CD4-positive, alpha-beta T cell (primary cell): Measurements from ENCODE around the gene ERP44. TPM values are rescaled to one million over a fixed set of nuclear protein-coding genes. Genes with fewer than 3 reads are reported as not detected.

Experiments
- ATAC-seq: fragments of 200-7000 bp; cut with Tn5 transposase; one replicate; pipeline ENCODE4 v1.10.0; 2022; ENCODE audit warnings: mild to moderate bottlenecking; ENCODE audit not compliant: poor library complexity
- CTCF ChIA-PET: fragments of 350-600 bp; sonication (Branson Sonifier 250); formaldehyde crosslinking; loops from one replicate; lab custom pipeline; 2021; ENCODE audit warnings: antibody characterized with exemption, inconsistent platforms; lab: Charles Lee
- POLR2A ChIA-PET: fragments of 350-600 bp; sonication (Branson Sonifier 250); formaldehyde crosslinking; loops from one replicate; lab custom pipeline; 2021; ENCODE audit warnings: antibody characterized with exemption, inconsistent platforms; lab: Charles Lee
- DNase-seq, 14 experiments: peaks; one replicate each; pipeline ENCODE4 v3.0.0-alpha.2; 2013 to 2020; ENCODE audit warnings: mixed read lengths in 2 of 14
- H3K27ac ChIP-seq, 2 donors: one replicate each; pipeline versions ENCODE4 v1.5.1 to v1.7.0; 2013; ENCODE audit warnings: low read length in 2 of 2, low read depth in 1 of 2, mild to moderate bottlenecking in 1 of 2
- H3K27me3 ChIP-seq, 2 experiments: 1 replicate in 1 of 2; 2 replicates in 1 of 2; pipeline versions ENCODE4 v1.6.1 to v1.7.0; 2013; ENCODE audit warnings: low read length in 2 of 2, control low read depth in 1 of 2, mild to moderate bottlenecking in 1 of 2, moderate library complexity in 1 of 2; ENCODE audit not compliant: insufficient read depth in 2 of 2, control insufficient read depth in 1 of 2
- H3K36me3 ChIP-seq: one replicate; pipeline ENCODE4 v1.6.1; 2013; ENCODE audit warnings: low read length, control low read depth; ENCODE audit not compliant: insufficient read depth
- H3K4me1 ChIP-seq: one replicate; pipeline ENCODE4 v1.6.1; 2013; ENCODE audit warnings: low read length, control low read depth; ENCODE audit not compliant: insufficient read depth
- H3K4me3 ChIP-seq: one replicate; pipeline ENCODE4 v1.5.1; 2013; ENCODE audit warnings: mild to moderate bottlenecking, low read length, moderate library complexity
- H3K9me3 ChIP-seq, 2 experiments: 1 replicate in 1 of 2; 2 replicates in 1 of 2; pipeline versions ENCODE4 v1.6.1 to v1.7.0; 2013; ENCODE audit warnings: low read length in 2 of 2, mild to moderate bottlenecking in 2 of 2, control low read depth in 1 of 2, moderate library complexity in 1 of 2; ENCODE audit not compliant: control insufficient read depth in 1 of 2, insufficient read depth in 1 of 2
- H3K27ac Mint-ChIP-seq: one replicate; pipeline ENCODE4 v1.8.0; 2020; ENCODE audit warnings: mixed read lengths
- H3K27me3 Mint-ChIP-seq: one replicate; pipeline ENCODE4 v1.8.0; 2021; ENCODE audit warnings: mixed read lengths
- H3K36me3 Mint-ChIP-seq: one replicate; pipeline ENCODE4 v1.8.0; 2021; ENCODE audit warnings: low read depth, mixed read lengths
- H3K4me1 Mint-ChIP-seq: one replicate; pipeline ENCODE4 v1.8.0; 2021; ENCODE audit warnings: low read depth, mixed read lengths
- H3K4me3 Mint-ChIP-seq: one replicate; pipeline ENCODE4 v1.8.0; 2020; ENCODE audit warnings: mild to moderate bottlenecking, mixed read lengths
- H3K9me3 Mint-ChIP-seq: one replicate; pipeline ENCODE4 v1.8.0; 2020; ENCODE audit warnings: mixed read lengths
- CTCF ChIP-seq: fragments of 200-600 bp; IDR thresholded peaks from one replicate; pipeline ENCODE4 v1.8.0; 2022; ENCODE audit warnings: antibody characterized with exemption, mild to moderate bottlenecking
- intact Hi-C, 2 experiments: fragments of 100-400 bp; cut with DNase I in 1 of 2; cut with micrococcal nuclease in 1 of 2; formaldehyde crosslinking; loops; one replicate each; pipeline versions ENCODE4 v1.15.1 to v1.9.0; 2023 to 2025; cut with DNase I, micrococcal nuclease
- total RNA-seq, 174 experiments: library from RNA in 2 of 174; stranded (reverse) in 2 of 174; gene quantifications; one replicate each; pipeline ENCODE4 v1.2.3 and lab custom pipeline; 2021 to 2026

The ERP44 gene
- total RNA-seq, 2 experiments from 2014 or later: 6.8 to 7.1 TPM

GRCh38 chr9:100101608-100102007 is 2.8 kb upstream of the ERP44 start:
- ATAC-seq: no peak
- TF ChIP-seq CTCF: no peak
- CTCF ChIA-PET: no interaction called here
- H3K27ac ChIP-seq: no peak overlapping the region
- no peaks in the 10 kb centered on the region for H3K27me3 ChIP-seq
- POLR2A ChIA-PET: no interaction called here
- Mint-ChIP-seq H3K4me1 (peaks cover 32% of the 10 kb centered on the region), H3K4me3 (no peak overlapping the region), H3K9me3 (no peaks in the 10 kb centered on the region), H3K27ac (no peak overlapping the region), H3K27me3 (no peaks in the 10 kb centered on the region), H3K36me3 (peaks cover 26% of the 10 kb centered on the region)
- no peak for DNase-seq
- peaks cover 20% of the 10 kb centered on the region for H3K4me1 ChIP-seq
- intact Hi-C loops: loop anchor here in 1 of 2 experiments (5.0 to 10.0 kb wide), 3 partner anchors 496 to 1297 kb away; partner anchors contain the start of genes GALNT12, MRPL50 and ZNF189
- no peak overlapping the region for H3K4me3 ChIP-seq
- H3K9me3 ChIP-seq: no peaks in the 10 kb centered on the region
- peaks cover 30% of the 10 kb centered on the region for H3K36me3 ChIP-seq

DNA sequence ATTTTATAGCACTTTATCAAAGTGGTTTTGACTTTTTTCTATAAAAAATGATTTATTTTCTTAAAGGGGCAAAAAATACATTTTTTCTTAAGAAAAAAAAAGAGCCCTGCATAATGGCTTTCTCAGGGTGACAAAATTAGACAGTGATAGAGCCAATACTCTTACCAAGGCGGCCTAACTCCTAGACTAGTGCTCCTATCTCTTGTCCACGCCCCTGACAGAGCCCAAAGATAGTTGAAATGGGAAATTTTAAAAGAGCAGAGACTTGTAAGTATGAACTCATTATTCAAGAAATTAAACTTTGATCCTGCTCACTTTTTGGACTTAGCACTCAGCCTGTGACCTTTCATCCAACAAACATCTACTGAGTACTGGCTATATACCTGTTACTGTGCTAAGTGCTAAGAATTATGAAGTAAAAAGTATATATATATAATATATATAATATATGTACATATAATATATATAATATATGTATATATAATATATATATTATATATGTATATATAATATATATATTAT is 1.4 kb upstream of the ERP44 start:
- Mint-ChIP-seq H3K27me3 (no peaks in the 10 kb centered on the region), H3K27ac (peak overlapping the region; percentile 89), H3K9me3 (no peaks in the 10 kb centered on the region), H3K4me3 (peak overlapping the region; percentile 96), H3K36me3 (peaks cover 26% of the 10 kb centered on the region), H3K4me1 (peaks cover 44% of the 10 kb centered on the region)
- H3K27ac ChIP-seq: peak overlapping the region in 1 of 2 donors; percentile 80
- intact Hi-C loops: loop anchor here in 1 of 2 experiments (5.0 to 10.0 kb wide), 3 partner anchors 497 to 1295 kb away; partner anchors contain the start of genes GALNT12, MRPL50 and ZNF189
- ATAC-seq: no peak
- TF ChIP-seq CTCF: no peak
- ChIA-PET POLR2A (no interaction called here), CTCF (interaction anchor here (1.6 kb wide), 1 partner anchor 12 kb away, joined by 3 read pairs; no protein-coding TSS in a partner anchor)
- H3K4me3 ChIP-seq: peak overlapping the region; percentile 78
- no peaks in the 10 kb centered on the region for H3K9me3 ChIP-seq
- peaks cover 20% of the 10 kb centered on the region for H3K4me1 ChIP-seq
- no peak for DNase-seq
- H3K36me3 ChIP-seq: peaks cover 16% of the 10 kb centered on the region
- H3K27me3 ChIP-seq: no peaks in the 10 kb centered on the region

DNA sequence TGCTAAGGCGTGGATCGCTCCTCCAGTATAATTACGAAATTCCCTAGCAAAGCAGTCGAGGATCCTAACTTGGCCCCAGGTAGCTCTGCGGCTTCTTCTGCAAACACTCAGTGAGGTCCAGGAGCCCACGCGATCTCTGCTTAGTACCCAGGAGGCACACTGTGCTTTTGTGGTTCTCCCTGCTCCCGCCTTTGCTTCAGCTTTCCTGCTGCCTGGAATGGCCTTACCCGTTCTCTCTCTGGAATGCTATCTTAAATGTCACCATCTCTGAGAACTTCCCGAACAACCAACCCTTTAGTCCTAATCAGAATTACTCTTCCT is 882 bp upstream of the ERP44 start:
- Mint-ChIP-seq H3K4me1 (peaks cover 49% of the 10 kb centered on the region), H3K27me3 (no peaks in the 10 kb centered on the region)

More for the DNA sequence above, 882 bp upstream of the ERP44 start:
- Mint-ChIP-seq H3K9me3 (no peaks in the 10 kb centered on the region), H3K4me3 (peak overlapping the region; percentile 96), H3K36me3 (peaks cover 26% of the 10 kb centered on the region), H3K27ac (peak overlapping the region; percentile 89)
- POLR2A ChIA-PET: no interaction called here
- intact Hi-C loops: loop anchor here (2.0 to 10.0 kb wide), 11 partner anchors 17 to 1435 kb away; partner anchors contain the start of genes NR4A3 (in 2 of the 2), STX17 (in 2 of the 2), ALG2 (in 1 of the 2) and GALNT12 (in 1 of the 2)
- H3K4me1 ChIP-seq: peaks cover 20% of the 10 kb centered on the region
- no peaks in the 10 kb centered on the region for H3K27me3 ChIP-seq
- ATAC-seq: no peak
- H3K36me3 ChIP-seq: peaks cover 15% of the 10 kb centered on the region
- H3K9me3 ChIP-seq: no peaks in the 10 kb centered on the region
- peak overlapping the region; percentile 78 for H3K4me3 ChIP-seq
- no peak for TF ChIP-seq CTCF
- CTCF ChIA-PET: interaction anchor here (1.6 kb wide), 1 partner anchor 13 kb away, joined by 3 read pairs; no protein-coding TSS in a partner anchor
- peak overlapping the region; percentile 58 to 80 for H3K27ac ChIP-seq
- DNase-seq: peak in 1 of 14 experiments; percentile 3
